K562 (cell line): Measurements from ENCODE around the gene PHETA2. TPM values are rescaled to one million over a fixed set of nuclear protein-coding genes. Genes with fewer than 3 reads are reported as not detected.

Source experiments
- ASH1L ChIP-seq: fragments of 450-650 bp; IDR thresholded peaks from 2 replicates; pipeline ENCODE4 v1.6.1; 2018; ENCODE audit warnings: borderline replicate concordance, mild to moderate bottlenecking, low read depth; ENCODE audit not compliant: partially characterized antibody
- BRCA1 ChIP-seq, 2 experiments: fragments of 450-650 bp in 1 of 2; sonication (generic) in 1 of 2; formaldehyde crosslinking in 1 of 2; IDR thresholded peaks; 2 replicates each; pipeline versions ENCODE4 v1.5.0 to v1.6.1; 2017 to 2020; ENCODE audit warnings: mild to moderate bottlenecking in 1 of 2, missing genetic modification reagents in 1 of 2
- CXXC5 ChIP-seq: fragments of 250-450 bp; sonication (Bioruptor Pico); IDR thresholded peaks from 2 replicates; pipeline ENCODE4 v1.8.0; 2022; ENCODE audit warnings: inconsistent platforms, mild to moderate bottlenecking, moderate library complexity
- ELK1 ChIP-seq: sonication (generic); formaldehyde crosslinking; IDR thresholded peaks from 2 replicates; pipeline ENCODE4 v1.8.1; 2022; ENCODE audit warnings: missing genetic modification reagents
- GTF2A2 ChIP-seq: IDR thresholded peaks from 2 replicates; pipeline ENCODE4 v1.6.1; 2016; ENCODE audit warnings: mild to moderate bottlenecking, missing genetic modification characterization, missing compliant biosample characterization
- HDAC2 ChIP-seq: fragments of 450-650 bp; IDR thresholded peaks from 2 replicates; pipeline ENCODE4 v1.6.1; 2016; ENCODE audit warnings: mild to moderate bottlenecking
- HSF4 ChIP-seq: fragments of 250-450 bp; sonication (Bioruptor Pico); IDR thresholded peaks from 2 replicates; pipeline ENCODE4 v2.1.2; 2022; ENCODE audit warnings: mild to moderate bottlenecking, moderate library complexity, borderline replicate concordance
- IFI16 ChIP-seq: fragments of 250-450 bp; sonication (Bioruptor Pico); IDR thresholded peaks from 2 replicates; pipeline ENCODE4 v2.1.2; 2022; ENCODE audit warnings: mild to moderate bottlenecking, inconsistent platforms
- MBD2 ChIP-seq: sonication (generic); IDR thresholded peaks from 2 replicates; pipeline ENCODE4 v1.6.1; 2016; ENCODE audit warnings: low read depth, borderline replicate concordance
- NR1H2 ChIP-seq: sonication (generic); formaldehyde crosslinking; IDR thresholded peaks from 2 replicates; pipeline ENCODE4 v1.4.0; 2020; ENCODE audit warnings: mild to moderate bottlenecking, missing genetic modification reagents
- NR4A1 ChIP-seq, 2 experiments: fragments of 250-450 bp in 1 of 2; fragments of 450-650 bp in 1 of 2; sonication (Bioruptor Pico) in 1 of 2; IDR thresholded peaks; 2 replicates each; pipeline versions ENCODE4 v1.4.0 to v1.6.1; 2016 to 2020; ENCODE audit warnings: mild to moderate bottlenecking in 2 of 2, missing compliant biosample characterization in 1 of 2, missing genetic modification characterization in 1 of 2, moderate library complexity in 1 of 2
- NRF1 ChIP-seq, 2 experiments: fragments of 450-650 bp; IDR thresholded peaks in 1 of 2; conservative IDR thresholded peaks in 1 of 2; 2 replicates each; pipeline ENCODE4 v1.6.1; 2014; ENCODE audit warnings: mild to moderate bottlenecking in 2 of 2
- PYGO2 ChIP-seq: fragments of 450-650 bp; IDR thresholded peaks from 2 replicates; pipeline ENCODE4 v1.6.1; 2016; ENCODE audit warnings: mild to moderate bottlenecking, missing genetic modification characterization, moderate library complexity, missing compliant biosample characterization
- RBM15 ChIP-seq: fragments of 200-400 bp; formaldehyde crosslinking; IDR thresholded peaks from 2 replicates; pipeline ENCODE4 v1.6.1; 2018; ENCODE audit warnings: mild to moderate bottlenecking, low read length, moderate library complexity; ENCODE audit not compliant: insufficient read depth
- RFX7 ChIP-seq: fragments of 250-450 bp; sonication (Bioruptor Pico); IDR thresholded peaks from 2 replicates; pipeline ENCODE4 v1.5.1; 2021; ENCODE audit warnings: mild to moderate bottlenecking
- ZBTB17 ChIP-seq: fragments of 450-650 bp; formaldehyde crosslinking; IDR thresholded peaks from 2 replicates; pipeline ENCODE4 v1.4.0; 2020; ENCODE audit warnings: mild to moderate bottlenecking
- ZNF124 ChIP-seq: sonication (generic); formaldehyde crosslinking; IDR thresholded peaks from 2 replicates; pipeline ENCODE4 v1.8.1; 2022; ENCODE audit warnings: missing genetic modification reagents
- ZNF165 ChIP-seq: fragments of 250-450 bp; sonication (Bioruptor Pico); IDR thresholded peaks from 2 replicates; pipeline ENCODE4 v1.4.0; 2020; ENCODE audit warnings: borderline replicate concordance
- ZNF175 ChIP-seq: fragments of 200-800 bp; sonication (Bioruptor generic); IDR thresholded peaks from 2 replicates; pipeline ENCODE4 v1.6.1; 2016; ENCODE audit warnings: low read depth, mild to moderate bottlenecking, missing genetic modification characterization, missing compliant biosample characterization
- ZNF23 ChIP-seq: fragments of 250-450 bp; sonication (Bioruptor Pico); IDR thresholded peaks from 2 replicates; pipeline ENCODE4 v1.4.0; 2020; ENCODE audit warnings: mild to moderate bottlenecking
- ZNF444 ChIP-seq: fragments of 250-450 bp; sonication (Bioruptor Pico); IDR thresholded peaks from 2 replicates; pipeline ENCODE4 v1.4.0; 2020; ENCODE audit warnings: mild to moderate bottlenecking, moderate library complexity
- ZNF561 ChIP-seq: fragments of 450-650 bp; formaldehyde crosslinking; conservative IDR thresholded peaks from 2 replicates; pipeline ENCODE4 v1.4.0; 2020; ENCODE audit warnings: mild to moderate bottlenecking, moderate library complexity
- ZNF644 ChIP-seq: fragments of 200-800 bp; sonication (Bioruptor generic); IDR thresholded peaks from 2 replicates; pipeline ENCODE4 v1.6.1; 2016; ENCODE audit warnings: low read depth, missing genetic modification characterization, missing compliant biosample characterization
- ZNF75A ChIP-seq: fragments of 450-650 bp; formaldehyde crosslinking; IDR thresholded peaks from 2 replicates; pipeline ENCODE4 v1.4.0; 2020; ENCODE audit warnings: mild to moderate bottlenecking
- ZNF778 ChIP-seq: fragments of 450-650 bp; formaldehyde crosslinking; IDR thresholded peaks from 2 replicates; pipeline ENCODE4 v1.4.0; 2020; ENCODE audit warnings: mild to moderate bottlenecking, moderate library complexity
- polyA plus RNA-seq, 8 experiments: library from polyadenylated mRNA; depleted of rRNA in 4 of 8; stranded (reverse) in 5 of 8; unstranded in 3 of 8; fragments of >200 nt; fragmentation: Nextera tagmentation in 2 of 8; fragmentation: Illumina TruSeq in 1 of 8; extraction: Ambion mirVana in 2 of 8; extraction: Trizol in 1 of 8; gene quantifications; 2 replicates each; pipeline versions ENCODE4 v1.2.1 to v1.2.3, GENCODE V29; 2011 to 2014; ENCODE audit warnings: inconsistent platforms in 1 of 8, missing spikeins in 1 of 8
- total RNA-seq, 7 experiments: library from RNA; depleted of rRNA in 6 of 7; stranded (reverse); fragments of >200 nt in 6 of 7; fragmentation: Illumina TruSeq in 2 of 7; extraction: Trizol in 2 of 7; gene quantifications; 2 replicates each; pipeline versions ENCODE4 v1.2.1 to v1.2.3, GENCODE V29; 2011 to 2021; ENCODE audit warnings: low replicate concordance in 1 of 7
- TF ChIP-seq, protein P1 (sequence below), 2 experiments: fragments of 150-350 bp in 1 of 2; IDR thresholded peaks; 2 replicates each; pipeline ENCODE4 v1.6.1; 2012 to 2016; ENCODE audit warnings: low read depth in 2 of 2, low read length in 2 of 2, mild to moderate bottlenecking in 1 of 2, moderate library complexity in 1 of 2

PHETA2 gene
- total and polyA plus RNA-seq, 9 of the 15 experiments (the other 6 are each of a cell fraction or from before 2014, with no cell fraction given), result 0.07 to 0.22 (median 0.08) TPM; not detected in 5

GRCh38 chr22:42069801-42070516, 4.1 kb upstream of the PHETA2 start (continued):
- TF ChIP-seq HDAC2 (no peak), PYGO2 (no peak), ZNF644 (tag) (no peak), ZNF75A (CRISPR knock-in tag) (no peak), ZNF124 (CRISPR knock-in tag) (no peak), NR4A1 (CRISPR knock-in tag; IDR thresholded peaks at IDR 0.05) (no peak), NR4A1 (tag; IDR thresholded peaks at IDR 0.05) (0 out of 2 replicates have a peak, but pooled peaks have one; percentile 32), ZNF778 (CRISPR knock-in tag) (no peak), GTF2A2 (no peak), ZNF165 (CRISPR knock-in tag) (no peak), BRCA1 (IDR thresholded peaks at IDR 0.05) (no peak), BRCA1 (CRISPR knock-in tag; IDR thresholded peaks at IDR 0.05) (no peak), IFI16 (CRISPR knock-in tag) (no peak), ZBTB17 (CRISPR knock-in tag) (no peak), CXXC5 (CRISPR knock-in tag) (peak; percentile 18; the same call in 1 of the 2 replicates), ASH1L (no peak), ZNF23 (CRISPR knock-in tag) (no peak), ZNF175 (CRISPR knock-in tag) (peak; percentile 25; the same call in 1 of the 2 replicates), ZNF444 (CRISPR knock-in tag) (no peak), RBM15 (no peak), ZNF561 (CRISPR knock-in tag) (no peak), MBD2 (no peak), RFX7 (CRISPR knock-in tag) (no peak), ELK1 (CRISPR knock-in tag) (no peak), HSF4 (no peak), NRF1 (conservative IDR thresholded peaks at IDR 0.05 in 1 of 2, IDR thresholded peaks at IDR 0.05 in 1 of 2) (no peak), NR1H2 (CRISPR knock-in tag) (no peak)
- TF ChIP-seq, protein P1, sequence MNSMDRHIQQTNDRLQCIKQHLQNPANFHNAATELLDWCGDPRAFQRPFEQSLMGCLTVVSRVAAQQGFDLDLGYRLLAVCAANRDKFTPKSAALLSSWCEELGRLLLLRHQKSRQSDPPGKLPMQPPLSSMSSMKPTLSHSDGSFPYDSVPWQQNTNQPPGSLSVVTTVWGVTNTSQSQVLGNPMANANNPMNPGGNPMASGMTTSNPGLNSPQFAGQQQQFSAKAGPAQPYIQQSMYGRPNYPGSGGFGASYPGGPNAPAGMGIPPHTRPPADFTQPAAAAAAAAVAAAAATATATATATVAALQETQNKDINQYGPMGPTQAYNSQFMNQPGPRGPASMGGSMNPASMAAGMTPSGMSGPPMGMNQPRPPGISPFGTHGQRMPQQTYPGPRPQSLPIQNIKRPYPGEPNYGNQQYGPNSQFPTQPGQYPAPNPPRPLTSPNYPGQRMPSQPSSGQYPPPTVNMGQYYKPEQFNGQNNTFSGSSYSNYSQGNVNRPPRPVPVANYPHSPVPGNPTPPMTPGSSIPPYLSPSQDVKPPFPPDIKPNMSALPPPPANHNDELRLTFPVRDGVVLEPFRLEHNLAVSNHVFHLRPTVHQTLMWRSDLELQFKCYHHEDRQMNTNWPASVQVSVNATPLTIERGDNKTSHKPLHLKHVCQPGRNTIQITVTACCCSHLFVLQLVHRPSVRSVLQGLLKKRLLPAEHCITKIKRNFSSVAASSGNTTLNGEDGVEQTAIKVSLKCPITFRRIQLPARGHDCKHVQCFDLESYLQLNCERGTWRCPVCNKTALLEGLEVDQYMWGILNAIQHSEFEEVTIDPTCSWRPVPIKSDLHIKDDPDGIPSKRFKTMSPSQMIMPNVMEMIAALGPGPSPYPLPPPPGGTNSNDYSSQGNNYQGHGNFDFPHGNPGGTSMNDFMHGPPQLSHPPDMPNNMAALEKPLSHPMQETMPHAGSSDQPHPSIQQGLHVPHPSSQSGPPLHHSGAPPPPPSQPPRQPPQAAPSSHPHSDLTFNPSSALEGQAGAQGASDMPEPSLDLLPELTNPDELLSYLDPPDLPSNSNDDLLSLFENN (IDR thresholded peaks at IDR 0.05; ENCODE audit: low read depth in 2 of 2, low read length in 2 of 2), result no peak
